NCI-H748 (cell line): ENCODE results near the gene CAMTA2.

ENCODE experiments used
- DNase-seq: peaks from one replicate; lab custom pipeline; 2025; ENCODE audit not compliant: unreplicated experiment; lab: John Stamatoyannopoulos, UW

Gene CAMTA2

GRCh38 chr17:4999430-5000093 is 12.1 kb upstream of the CAMTA2 start:
- no peak for DNase-seq

- no peak for DNase-seq
Observed at GRCh38 chr17:4998732-4999429, 11.4 kb upstream of the CAMTA2 start.

DNA sequence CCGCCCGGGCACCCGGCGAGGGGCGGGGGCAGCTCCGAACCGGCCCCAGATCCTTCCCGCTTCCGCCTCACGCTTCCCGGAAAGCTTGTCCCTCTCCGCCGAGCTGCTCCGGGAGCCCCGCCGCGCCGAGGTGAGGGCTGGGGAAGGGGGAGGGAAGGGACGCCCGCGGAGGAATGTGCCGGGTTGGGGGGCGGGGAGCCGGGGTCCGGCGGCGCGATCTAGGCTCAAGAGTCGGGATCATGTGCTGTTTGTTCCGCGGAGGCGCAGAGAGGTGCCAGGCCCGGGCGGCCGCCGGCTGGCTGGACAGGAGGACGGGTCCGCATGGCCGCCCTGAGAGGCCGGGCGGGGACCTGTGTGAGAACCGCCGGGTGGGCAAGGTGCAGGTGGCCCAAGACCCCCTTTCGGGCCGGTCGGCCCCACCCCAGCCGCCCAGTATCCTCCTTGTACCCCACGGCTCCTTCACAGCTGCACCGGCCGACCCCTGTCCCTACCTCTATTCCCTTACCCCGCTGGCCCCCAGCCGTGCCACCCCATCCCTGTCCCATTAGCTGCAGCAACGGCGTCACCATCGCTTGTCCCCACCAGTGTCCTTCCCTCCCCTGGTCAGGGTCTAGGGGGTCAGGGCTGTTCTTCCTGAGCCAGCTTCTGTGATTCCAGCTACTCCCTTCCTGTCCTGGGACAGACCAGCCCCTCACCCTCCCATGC is 10.7 kb upstream of the CAMTA2 start:
- DNase-seq, result no peak

DNA sequence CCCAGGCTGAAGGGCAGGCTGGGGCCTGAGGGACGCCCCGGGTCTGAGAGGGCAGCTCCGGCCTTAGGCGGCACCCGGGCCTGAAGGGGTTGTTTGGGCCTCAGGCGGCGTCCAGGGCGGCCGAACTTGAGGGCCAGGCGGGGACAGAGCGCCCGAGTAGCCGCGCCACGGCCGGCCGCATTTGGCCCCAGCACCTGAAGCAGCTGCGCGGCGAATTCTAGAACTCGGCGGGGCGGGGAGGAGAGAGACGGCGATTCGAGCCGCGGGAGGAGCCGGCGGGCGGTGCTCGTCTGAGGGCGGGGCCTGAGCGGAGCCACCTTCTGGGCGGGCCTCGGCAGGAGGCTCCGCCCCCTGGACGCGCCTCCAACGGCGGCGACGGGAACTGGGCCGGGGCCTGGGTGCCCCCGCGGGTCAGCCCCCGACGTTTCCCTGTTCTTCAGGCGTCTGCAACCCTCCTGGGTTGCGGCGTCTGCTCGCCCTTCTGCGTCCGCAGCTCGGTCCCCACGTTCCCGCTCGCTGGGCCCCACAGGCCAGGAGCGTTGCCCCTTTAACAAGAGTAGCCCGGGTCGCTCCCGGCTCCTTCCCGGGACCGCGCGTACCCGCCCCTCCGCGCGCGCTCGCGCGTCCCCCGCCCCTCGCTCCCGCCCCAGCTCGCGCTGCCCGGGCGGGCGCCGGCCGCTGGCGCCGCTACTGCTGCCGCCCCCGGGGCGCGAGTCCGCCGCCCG is 10.0 kb upstream of the CAMTA2 start, which contains the start of the genes INCA1 and KIF1C:
TSS of gene INCA1 (minus strand) at position 221 of the 725 bp plus-strand sequence. CDS start 3,085 bp downstream, outside the sequence.
TSS of gene KIF1C (plus strand) at position 649 of the 725 bp plus-strand sequence. CDS start 2,297 bp downstream, outside the sequence.
- DNase-seq, result peak; percentile 95

DNA sequence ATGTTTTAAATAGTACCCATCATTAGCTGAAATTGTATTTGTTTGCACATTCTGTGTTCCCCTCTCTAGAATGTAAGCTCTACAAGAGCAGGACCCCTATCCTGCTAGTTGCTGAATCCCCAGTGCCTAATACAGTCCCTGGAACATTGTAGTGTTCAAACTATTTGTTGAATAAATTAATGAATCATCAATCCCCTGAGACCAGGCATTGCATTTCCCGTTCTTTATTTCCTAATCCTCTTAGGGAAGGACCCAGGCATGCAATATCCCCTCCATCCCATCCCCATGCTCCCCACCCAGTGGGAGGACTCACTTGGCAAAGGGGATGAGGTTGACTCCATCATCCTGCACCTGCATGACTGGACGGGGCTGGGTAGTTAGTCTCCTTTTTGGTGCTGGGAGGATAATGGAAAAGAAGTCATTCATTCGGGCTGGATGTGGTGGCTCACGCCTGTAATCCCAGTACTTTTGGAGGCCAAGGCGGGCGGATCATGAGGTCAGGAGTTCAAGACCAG is 6.7 kb upstream of the CAMTA2 start:
- DNase-seq, result no peak

DNA sequence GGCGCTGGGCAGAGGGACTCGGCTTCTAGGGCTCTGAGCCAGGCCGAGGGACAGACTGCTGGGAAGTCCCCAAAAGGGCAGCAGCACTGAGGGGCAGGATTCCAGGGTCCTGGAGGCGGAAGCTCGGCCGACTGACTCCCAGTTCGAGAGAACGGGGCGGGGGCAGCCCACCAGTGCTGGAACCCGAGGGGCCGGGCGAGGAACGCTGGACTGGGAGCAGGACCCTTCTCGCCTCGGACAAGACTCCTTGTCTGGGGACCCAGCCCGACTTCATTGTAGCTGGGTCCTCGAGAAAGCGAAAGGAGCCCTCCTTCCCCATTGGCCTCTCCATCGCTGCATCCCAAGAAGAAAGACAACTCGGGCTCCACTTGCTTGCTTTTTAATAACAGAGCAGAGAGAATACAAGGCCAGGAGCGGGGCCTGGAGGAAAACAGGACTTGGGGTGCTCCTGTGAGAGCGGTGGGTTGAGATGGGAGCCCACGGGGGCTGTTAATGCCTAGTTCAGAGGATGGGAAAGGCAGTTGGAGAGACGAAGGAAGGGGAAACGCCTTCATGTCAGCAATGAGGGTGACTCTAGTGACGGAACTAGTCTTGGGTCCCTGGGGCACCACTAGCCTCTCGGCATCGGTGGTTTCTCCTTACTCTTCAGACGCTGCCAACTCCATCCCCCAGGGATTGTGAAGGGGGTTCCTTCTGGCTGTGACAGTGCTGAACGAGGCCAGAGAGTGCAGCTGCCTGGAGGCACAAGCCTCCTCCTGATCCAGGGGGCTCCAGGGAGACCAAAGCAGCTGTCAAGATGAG is 492 bp upstream of the CAMTA2 start:
- DNase-seq, result no peak

GRCh38 chr17:4986403-4986802 is 1.1 kb downstream of the CAMTA2 start:
- DNase-seq, result no peak

- no peak for DNase-seq
Observed at GRCh38 chr17:4982305-4982704, 5.2 kb downstream of the CAMTA2 start.

- peak; percentile 66 for DNase-seq
Observed at GRCh38 chr17:4980644-4981216, 6.7 kb downstream of the CAMTA2 start.

DNA sequence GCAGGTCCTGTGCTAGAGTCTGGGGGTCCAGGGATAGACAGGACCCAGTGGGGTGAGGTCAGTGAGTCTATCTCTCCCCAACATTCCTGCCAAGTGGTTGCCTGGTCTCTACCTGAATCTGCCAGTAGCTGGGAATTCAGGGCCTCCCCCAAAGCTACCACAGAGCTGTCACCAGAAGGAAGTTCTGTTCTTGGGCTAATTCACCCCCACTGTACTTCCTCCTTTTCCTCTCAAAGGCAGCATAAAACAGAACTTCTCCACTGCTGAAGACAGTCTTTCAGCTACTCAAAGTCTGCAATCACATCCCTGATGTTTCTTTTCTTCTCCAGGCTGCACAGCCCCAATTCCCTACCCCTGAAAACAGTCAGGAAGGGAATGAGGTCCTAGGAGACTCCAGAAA is 8.7 kb downstream of the CAMTA2 start:
- DNase-seq, result no peak

GRCh38 chr17:4974115-4974670 is 13.3 kb downstream of the CAMTA2 start:
- no peak for DNase-seq

DNA sequence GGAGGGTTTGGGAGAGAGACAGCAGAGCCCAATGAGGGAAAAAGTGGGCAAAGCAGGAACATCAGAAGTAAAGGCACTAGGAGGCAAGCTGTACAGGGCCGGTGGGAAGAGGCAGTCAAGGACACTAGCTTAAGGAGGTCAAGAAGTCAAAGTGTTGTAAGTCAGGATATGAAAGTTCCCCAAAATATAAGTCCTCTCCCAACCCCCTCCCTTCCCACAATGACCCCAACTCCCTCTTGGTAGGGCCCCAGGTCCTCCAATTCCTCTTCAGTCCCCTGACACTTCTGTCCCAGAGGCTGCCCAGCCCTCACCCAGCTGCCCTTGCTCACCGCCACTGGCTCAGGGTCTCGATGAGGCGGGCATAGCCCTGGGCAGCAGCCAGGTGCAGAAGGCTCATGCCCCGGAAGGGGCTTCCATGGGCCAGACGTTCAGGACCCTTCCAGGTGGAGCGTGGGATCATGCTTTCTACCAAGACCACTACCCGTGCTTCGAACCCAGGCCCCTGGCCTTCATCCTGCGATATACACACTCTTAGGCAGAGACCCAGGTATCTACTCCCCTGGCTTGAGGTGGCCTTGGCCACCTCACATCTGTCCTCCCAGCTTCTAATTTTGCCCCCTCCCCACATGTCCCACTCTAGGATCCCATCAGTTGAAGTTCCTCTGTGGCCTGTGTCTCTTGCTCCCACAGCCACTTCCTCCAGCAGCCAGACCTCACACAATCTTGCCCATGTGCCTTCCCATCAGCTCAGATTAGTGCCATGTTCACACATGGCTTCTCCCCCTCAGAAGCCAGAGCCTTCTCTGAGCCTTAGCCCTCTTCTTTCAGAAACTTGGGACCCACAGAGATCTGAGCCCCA is 14.0 kb downstream of the CAMTA2 start:
- DNase-seq, result no peak

GRCh38 chr17:4972752-4973151 is 14.7 kb downstream of the CAMTA2 start:
- no peak for DNase-seq

DNA sequence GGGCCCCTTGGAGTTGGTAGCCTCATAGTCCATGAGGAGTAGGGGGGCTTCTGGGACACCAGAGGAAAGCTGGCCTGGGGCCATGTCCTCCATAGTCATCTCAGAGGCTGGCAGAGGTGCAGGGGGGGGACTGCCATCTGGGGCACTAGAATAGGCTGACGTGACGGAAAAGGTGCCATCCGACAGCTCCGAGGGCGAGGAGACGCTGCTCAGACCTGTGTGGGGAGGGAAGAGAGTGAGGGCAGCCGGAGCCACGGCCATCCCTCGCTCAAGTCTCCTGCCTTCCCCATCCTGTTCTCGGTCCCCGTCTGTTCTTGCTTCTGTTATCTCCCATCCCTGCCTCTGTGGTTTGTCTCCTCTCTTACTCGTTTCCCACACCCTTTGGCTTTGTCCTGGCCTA is 15.2 kb downstream of the CAMTA2 start:
- DNase-seq, result no peak

DNA sequence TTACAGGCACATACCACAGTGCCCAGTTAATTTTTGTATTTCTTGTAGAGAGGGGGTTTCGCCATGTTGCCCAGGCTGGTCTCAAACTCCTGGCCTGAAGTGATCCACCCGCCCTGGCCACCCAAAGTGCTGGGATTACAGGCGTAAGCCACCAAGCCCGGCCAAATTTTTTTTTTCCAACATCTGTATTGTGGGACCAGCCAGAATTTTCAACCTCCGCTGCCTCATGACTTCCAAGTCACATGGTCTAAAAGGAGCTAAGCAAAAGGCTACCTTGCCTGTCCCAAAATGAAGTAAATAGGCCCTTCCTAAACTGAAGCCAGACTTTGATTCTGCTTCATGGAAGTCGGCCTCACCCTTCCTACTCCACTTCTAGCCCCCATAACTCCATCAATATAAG is 15.6 kb downstream of the CAMTA2 start:
- no peak for DNase-seq

GRCh38 chr17:4970273-4970672 is 17.2 kb downstream of the CAMTA2 start:
- DNase-seq, result no peak

GRCh38 chr17:4969551-4970173 is 17.8 kb downstream of the CAMTA2 start:
- DNase-seq, result no peak

GRCh38 chr17:4969047-4969550 is 18.4 kb downstream of the CAMTA2 start:
- DNase-seq, result no peak
